A673 (cell line): ENCODE data around the gene MYBPC3.

ENCODE experiments used
- CTCF ChIP-seq: fragments of 300-800, 200-600 bp; sonication (generic); conservative IDR thresholded peaks from 2 replicates; pipeline ENCODE4 v1.5.1; 2017; ENCODE audit warnings: low read depth, mild to moderate bottlenecking, antibody characterized with exemption, low read length, moderate library complexity, mixed read lengths
- EZH2 ChIP-seq: fragments of 200-600 bp; sonication (generic); IDR thresholded peaks from 2 replicates; pipeline ENCODE4 v1.6.1; 2017; ENCODE audit warnings: borderline replicate concordance, low read depth, mild to moderate bottlenecking, mixed read lengths, antibody characterized with exemption, low read length; ENCODE audit not compliant: poor library complexity, severe bottlenecking

- TF ChIP-seq CTCF (no peak), EZH2 (no peak)
Observed at GRCh38 chr11:47348131-47348802, 4.2 kb downstream of the MYBPC3 start.
